22Rv1 (cell line): Measurements from ENCODE around the gene PCLAF.
A peak's percentile ranks its signal among the peaks of the same experiment; 100 is the strongest.

Source experiments
- H3K27ac ChIP-seq: fragments of 450-650 bp; 2 replicates; pipeline ENCODE4 v1.5.1; 2017
- ZFX ChIP-seq: fragments of 450-650 bp; IDR thresholded peaks from 2 replicates; pipeline ENCODE4 v1.6.1; 2017; ENCODE audit warnings: antibody characterized with exemption, borderline replicate concordance
- TF ChIP-seq, protein P1 (sequence below): fragments of 450-650 bp; IDR thresholded peaks from 2 replicates; pipeline ENCODE4 v1.5.1; 2017; ENCODE audit warnings: mild to moderate bottlenecking

PCLAF gene, protein sequence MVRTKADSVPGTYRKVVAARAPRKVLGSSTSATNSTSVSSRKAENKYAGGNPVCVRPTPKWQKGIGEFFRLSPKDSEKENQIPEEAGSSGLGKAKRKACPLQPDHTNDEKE

DNA sequence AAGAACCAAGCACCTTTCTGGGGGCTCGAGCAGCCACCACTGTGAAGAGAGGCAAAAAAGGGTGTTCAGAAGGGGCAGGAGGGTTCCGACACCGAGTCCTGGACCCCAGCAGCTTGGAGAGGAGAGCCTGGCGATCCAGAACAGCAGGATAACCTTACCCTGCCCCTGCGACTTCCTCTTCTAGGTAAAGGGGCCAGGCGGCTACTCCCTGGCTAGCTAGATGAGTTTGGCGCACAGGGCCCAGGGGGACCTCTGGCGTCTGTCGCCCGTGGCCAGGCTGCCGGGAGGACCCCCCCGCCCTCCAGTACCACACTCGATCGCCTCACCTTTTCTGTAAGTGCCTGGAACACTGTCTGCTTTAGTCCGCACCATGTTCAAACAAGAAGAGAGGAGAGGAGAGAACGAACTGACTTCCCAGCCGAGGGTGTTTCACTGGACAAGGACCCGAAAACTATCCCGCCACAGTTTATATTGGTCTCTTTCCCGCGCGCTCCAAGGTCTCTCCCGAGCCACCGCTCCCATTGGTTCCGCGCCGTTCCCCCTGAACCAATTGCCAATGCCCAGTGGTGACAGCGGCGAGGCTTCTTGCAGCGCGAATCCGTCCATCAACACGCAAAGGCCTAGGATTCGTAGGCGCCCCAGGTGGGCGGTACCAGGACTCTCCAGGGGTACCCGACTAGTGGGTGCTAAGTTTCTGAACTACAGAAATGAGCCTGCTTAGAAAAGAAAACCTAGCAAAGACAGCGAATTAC lies at the start of gene PCLAF:
TSS of gene PCLAF (minus strand) at position 442 of the 752 bp plus-strand sequence. CDS start at position 372, 70 bp downstream.
- TF ChIP-seq, protein P1, sequence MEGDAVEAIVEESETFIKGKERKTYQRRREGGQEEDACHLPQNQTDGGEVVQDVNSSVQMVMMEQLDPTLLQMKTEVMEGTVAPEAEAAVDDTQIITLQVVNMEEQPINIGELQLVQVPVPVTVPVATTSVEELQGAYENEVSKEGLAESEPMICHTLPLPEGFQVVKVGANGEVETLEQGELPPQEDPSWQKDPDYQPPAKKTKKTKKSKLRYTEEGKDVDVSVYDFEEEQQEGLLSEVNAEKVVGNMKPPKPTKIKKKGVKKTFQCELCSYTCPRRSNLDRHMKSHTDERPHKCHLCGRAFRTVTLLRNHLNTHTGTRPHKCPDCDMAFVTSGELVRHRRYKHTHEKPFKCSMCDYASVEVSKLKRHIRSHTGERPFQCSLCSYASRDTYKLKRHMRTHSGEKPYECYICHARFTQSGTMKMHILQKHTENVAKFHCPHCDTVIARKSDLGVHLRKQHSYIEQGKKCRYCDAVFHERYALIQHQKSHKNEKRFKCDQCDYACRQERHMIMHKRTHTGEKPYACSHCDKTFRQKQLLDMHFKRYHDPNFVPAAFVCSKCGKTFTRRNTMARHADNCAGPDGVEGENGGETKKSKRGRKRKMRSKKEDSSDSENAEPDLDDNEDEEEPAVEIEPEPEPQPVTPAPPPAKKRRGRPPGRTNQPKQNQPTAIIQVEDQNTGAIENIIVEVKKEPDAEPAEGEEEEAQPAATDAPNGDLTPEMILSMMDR = no peak
- TF ChIP-seq ZFX = no peak
- H3K27ac ChIP-seq = peak within 1 kb of the TSS; percentile 67

DNA sequence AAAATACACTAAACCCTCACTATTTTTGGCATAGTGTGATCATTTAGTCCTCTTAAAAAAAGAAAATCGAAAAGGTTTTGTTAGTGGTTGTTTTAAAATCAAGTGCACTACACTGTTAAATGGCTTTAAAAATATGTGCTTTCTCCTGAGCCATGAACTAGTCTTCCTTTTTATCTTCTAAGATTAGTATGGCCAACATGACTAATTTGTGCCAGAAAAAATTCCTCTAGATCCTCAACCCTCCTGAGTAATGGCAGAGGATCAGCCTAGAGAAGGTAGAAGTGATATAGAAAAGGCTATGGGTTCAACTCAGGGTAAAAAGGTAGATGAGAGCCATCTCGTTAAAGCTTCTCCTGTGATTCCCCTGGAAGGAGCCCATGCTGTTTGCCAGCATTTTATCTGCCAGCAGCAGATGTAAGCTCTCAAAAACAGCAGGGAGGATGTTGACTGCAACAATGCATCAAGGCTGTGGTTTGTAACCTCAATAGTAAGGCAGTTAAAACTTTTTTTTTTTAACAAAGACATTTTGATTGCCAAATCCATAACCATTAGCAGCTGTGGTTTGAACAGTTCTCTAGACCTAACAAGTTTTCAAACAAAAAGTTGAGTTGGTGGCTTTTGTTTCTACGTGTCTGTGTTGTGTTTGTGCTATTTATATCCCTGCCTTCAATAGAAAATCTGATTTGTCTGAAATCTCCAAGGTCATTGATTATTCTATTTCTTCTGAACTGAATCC lies 48.9 kb upstream of the PCLAF start:
- TF ChIP-seq ZFX = no peak
- TF ChIP-seq, protein P1 = no peak
- H3K27ac ChIP-seq = no peak overlapping the region

DNA sequence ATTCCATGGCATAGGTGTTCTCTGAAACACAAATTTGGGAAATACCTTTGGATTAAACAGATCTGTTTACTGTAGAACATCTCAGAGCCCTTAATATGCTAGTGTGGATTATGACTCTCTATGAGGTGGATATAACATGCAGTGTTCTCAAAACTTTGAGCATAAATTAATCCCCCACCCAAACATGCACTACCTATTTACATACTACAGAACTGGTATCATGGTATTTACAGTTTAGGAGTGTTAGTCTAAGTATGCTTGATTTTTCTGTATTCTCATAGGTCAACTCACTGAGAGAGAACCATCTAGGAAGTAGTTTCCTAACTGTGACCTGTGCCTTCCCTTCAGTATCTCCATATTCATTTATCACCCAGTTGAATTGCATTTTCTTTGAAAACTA lies 48.2 kb upstream of the PCLAF start:
- TF ChIP-seq, protein P1 = no peak
- TF ChIP-seq ZFX = no peak
- H3K27ac ChIP-seq = no peak overlapping the region

DNA sequence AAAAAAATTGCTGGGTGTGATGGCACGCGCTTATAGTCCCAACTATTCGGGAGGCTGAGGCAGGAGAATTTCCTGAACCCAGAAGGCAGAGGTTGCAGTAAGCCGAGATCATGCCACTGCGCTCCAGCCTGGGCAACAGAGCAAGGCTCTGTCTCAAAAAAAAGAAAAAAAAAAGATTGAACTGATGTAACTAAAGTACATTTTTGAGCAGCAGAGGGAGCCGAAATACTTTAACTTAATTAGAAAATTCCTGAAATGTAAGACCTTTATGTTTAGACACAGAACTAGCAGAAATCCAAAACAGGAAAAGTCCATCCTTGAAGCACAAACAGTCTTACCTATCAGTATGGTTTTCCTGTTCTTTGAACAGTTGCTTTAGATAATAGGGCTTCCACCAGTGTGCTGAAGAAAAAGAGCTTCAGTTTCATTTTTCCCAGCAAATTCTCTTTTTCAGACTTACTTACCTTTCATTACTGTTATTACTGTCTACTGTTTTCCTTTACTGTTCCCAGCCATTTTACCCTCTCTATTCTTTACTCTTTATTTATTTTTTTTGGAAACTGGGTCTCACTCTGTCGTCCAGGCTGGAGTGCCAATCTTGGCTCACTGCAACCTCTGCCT lies 45.7 kb upstream of the PCLAF start:
- no peak overlapping the region for H3K27ac ChIP-seq
- TF ChIP-seq, protein P1 = peak; percentile 35
- TF ChIP-seq ZFX = no peak

DNA sequence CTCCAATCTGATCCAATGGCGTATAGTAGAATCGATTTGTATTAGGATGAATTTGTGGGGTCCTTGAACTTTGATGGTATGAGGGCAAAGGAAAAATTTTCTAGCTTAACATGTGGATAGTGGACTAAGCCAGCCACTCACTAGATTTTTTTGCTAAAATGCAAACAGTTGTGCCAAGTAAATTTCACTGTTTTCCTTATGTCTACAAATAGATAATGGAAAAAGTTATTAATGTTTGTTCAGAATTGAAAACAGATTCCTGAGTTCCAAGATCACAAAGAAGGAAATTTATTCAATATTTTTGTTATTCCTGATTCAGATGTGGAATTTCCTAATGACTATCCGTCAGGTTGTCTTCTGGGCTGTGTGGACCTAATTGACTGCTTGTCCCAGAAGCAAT lies 44.0 kb upstream of the PCLAF start:
- peak overlapping the region; percentile 84 for H3K27ac ChIP-seq
- TF ChIP-seq, protein P1 = no peak
- TF ChIP-seq ZFX = no peak

DNA sequence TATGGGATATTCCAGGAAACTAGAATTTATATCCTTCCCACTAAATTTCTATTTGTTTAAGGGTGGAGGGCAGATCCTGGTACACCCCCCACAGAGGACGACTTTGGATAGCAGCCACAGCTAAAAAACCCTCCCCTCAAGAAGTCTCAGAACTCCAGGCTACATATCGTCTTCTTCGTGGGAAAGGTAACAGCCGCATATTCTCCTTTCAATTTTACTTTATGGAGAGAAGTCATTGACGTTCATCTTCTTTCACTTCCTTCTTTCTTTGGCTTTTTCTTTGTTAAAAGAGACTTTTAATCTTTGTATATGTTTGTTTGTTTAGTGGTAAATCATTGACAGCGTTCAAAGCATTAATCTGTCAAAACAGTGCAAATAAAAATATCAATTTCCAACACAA lies 42.7 kb upstream of the PCLAF start:
- TF ChIP-seq ZFX = no peak
- TF ChIP-seq, protein P1 = no peak
- peak overlapping the region; percentile 84 for H3K27ac ChIP-seq
